Measurements from ENCODE around the gene ZEB2.

- TF ChIP-seq, protein P1, sequence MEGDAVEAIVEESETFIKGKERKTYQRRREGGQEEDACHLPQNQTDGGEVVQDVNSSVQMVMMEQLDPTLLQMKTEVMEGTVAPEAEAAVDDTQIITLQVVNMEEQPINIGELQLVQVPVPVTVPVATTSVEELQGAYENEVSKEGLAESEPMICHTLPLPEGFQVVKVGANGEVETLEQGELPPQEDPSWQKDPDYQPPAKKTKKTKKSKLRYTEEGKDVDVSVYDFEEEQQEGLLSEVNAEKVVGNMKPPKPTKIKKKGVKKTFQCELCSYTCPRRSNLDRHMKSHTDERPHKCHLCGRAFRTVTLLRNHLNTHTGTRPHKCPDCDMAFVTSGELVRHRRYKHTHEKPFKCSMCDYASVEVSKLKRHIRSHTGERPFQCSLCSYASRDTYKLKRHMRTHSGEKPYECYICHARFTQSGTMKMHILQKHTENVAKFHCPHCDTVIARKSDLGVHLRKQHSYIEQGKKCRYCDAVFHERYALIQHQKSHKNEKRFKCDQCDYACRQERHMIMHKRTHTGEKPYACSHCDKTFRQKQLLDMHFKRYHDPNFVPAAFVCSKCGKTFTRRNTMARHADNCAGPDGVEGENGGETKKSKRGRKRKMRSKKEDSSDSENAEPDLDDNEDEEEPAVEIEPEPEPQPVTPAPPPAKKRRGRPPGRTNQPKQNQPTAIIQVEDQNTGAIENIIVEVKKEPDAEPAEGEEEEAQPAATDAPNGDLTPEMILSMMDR (IDR thresholded peaks at IDR 0.05; ENCODE audit: insufficient read depth, low read length, poor library complexity, severe bottlenecking), result no peak
- TF ChIP-seq EZH2phosphoT487 (conservative IDR thresholded peaks at IDR 0.05; ENCODE audit: low read length), result no peak
Observed at GRCh38 chr2:144451443-144451842, 68.5 kb downstream of the ZEB2 start.

Data from SU-DHL-6 (cell line).